ENCODE data around the gene FHOD3. TPM values are rescaled to one million over a fixed set of nuclear protein-coding genes. Genes with fewer than 3 reads are reported as not detected.

Gene FHOD3
- polyA plus RNA-seq, 1 donor from 2014 or later = not detected

DNA sequence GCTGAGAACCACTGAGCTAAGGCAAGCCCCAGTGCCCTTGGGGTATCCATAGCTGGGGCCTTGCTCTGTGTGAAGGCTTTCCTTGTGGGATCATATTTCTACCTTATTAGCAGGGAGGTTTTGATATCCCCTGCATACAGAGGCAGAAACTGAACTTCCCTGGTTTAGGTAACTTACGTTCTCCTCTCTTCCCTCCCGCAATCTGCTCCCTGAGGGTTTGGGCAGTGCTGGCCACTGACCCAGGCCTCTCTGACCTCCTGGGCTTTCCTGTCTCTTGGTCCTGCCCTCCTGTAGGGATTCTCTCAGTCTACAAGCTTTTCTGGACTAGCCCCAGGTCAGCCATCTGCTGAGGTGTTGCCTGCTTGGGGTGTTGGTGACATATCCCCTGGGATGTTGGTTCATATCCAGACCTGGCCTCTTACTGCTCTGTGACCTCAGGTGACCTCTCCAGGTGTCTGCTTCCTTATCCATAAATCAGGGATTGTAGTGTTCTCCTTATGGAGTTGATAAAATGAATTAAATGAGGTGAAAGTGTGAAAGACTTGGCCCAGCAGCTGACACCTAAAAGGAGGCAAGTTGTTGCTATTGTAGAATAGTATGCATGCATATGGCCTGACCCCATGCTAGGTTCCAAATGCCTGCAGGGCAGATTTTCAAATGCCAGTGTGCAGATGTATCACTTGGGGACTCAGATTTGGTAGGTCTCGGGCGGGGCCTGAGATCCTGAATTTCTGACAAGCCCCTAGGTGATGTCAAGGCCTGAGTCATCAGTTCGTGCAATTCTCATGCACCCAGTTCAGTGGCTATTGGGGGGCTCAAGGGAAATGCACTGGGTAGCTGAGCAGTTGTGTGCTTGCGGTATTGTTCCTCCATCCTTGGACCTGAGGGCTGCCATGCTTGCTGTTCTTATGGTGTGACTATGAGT is 106.6 kb downstream of the FHOD3 start:
- no peaks in the 10 kb centered on the region for H3K9me3 Mint-ChIP-seq
- H3K4me3 Mint-ChIP-seq = no peak overlapping the region
- H3K36me3 Mint-ChIP-seq = peaks cover 2% of the 10 kb centered on the region
- H3K27ac Mint-ChIP-seq = no peak overlapping the region
- no peaks in the 10 kb centered on the region for H3K4me1 Mint-ChIP-seq
- H3K27me3 Mint-ChIP-seq = peaks cover 4% of the 10 kb centered on the region

DNA sequence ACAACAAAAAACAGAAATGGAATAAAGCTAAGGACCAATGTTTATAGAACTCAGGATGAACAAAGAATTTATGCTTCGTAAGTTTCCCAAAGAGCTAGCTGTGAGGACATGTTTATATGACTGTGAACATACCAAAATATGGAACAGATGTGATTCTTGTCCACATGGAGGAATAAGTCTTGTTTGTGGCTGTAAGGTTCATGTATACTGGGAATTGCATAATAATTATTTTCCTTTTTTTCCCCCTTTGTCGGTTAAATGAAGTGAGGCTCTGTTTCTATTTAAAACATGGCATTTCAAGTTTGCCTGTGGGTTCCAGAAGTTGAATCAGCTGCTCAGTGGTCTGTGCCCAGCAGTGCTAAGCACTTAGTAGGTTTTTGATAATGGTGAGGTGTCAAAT is 108.1 kb downstream of the FHOD3 start:
- Mint-ChIP-seq H3K36me3 (no peaks in the 10 kb centered on the region), H3K4me1 (no peaks in the 10 kb centered on the region), H3K27ac (no peak overlapping the region), H3K9me3 (peaks cover 0 to 2% (median 0%) of the 10 kb centered on the region in 3 donors), H3K4me3 (no peak overlapping the region), H3K27me3 (peaks cover 2% of the 10 kb centered on the region)

DNA sequence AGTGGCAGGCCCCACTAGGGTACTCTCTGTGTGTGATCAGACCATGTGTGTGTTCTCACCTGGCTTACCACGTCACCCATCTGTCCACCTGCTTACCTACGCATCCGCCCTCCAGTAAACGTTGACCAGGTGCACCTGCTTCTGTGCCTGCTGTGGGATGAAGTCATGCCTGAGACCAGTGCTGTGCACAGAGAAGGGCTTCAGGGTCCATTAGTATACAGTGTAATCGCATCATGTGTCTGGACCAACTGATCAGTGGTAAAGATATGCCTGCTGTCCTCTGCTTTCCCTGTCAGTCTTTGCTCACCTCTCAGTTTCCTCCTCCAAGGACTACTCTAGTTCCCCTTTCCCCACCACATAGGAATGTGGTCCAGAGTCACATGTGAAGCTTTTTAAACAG is 109.3 kb downstream of the FHOD3 start:
- Mint-ChIP-seq H3K4me3 (no peak overlapping the region), H3K4me1 (no peaks in the 10 kb centered on the region), H3K27me3 (peaks cover 2% of the 10 kb centered on the region), H3K27ac (no peak overlapping the region), H3K9me3 (peaks cover 0 to 2% (median 0%) of the 10 kb centered on the region in 3 donors), H3K36me3 (no peaks in the 10 kb centered on the region)

DNA sequence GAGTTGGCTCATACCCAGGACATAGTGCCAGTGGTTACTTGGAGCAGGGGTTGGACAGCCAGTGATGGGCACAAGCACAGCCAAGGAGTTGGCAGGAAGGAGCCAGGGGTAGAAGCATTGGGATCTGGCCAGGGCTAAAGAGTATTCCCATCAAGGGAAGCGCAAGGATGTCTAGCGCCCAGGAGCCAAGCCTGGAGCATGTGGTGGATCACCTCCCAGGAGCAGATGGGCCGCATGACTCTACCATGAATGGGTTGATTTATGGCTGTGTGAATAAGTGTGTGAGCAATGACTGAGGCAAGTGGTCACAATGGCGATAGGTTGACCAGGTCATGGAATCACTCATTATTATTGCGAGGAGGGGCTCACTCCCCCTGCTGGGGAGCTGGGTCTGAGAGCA is 111.1 kb downstream of the FHOD3 start:
- H3K27ac Mint-ChIP-seq = no peak overlapping the region
- no peaks in the 10 kb centered on the region for H3K4me1 Mint-ChIP-seq
- peaks cover 2% of the 10 kb centered on the region for H3K27me3 Mint-ChIP-seq

GRCh38 chr18:36409779-36410178 is 112.3 kb downstream of the FHOD3 start:
- H3K4me3 Mint-ChIP-seq = no peak overlapping the region
- H3K4me1 Mint-ChIP-seq = no peaks in the 10 kb centered on the region
- no peak overlapping the region for H3K27ac Mint-ChIP-seq
- peaks cover 0 to 2% (median 0%) of the 10 kb centered on the region in 3 donors for H3K9me3 Mint-ChIP-seq
- H3K27me3 Mint-ChIP-seq = peaks cover 2% of the 10 kb centered on the region
- H3K36me3 Mint-ChIP-seq = no peaks in the 10 kb centered on the region

More for the DNA sequence above, 111.1 kb downstream of the FHOD3 start:
- H3K4me3 Mint-ChIP-seq = no peak overlapping the region
- no peaks in the 10 kb centered on the region for H3K36me3 Mint-ChIP-seq
- H3K9me3 Mint-ChIP-seq = peaks cover 0 to 2% (median 0%) of the 10 kb centered on the region in 3 donors

DNA sequence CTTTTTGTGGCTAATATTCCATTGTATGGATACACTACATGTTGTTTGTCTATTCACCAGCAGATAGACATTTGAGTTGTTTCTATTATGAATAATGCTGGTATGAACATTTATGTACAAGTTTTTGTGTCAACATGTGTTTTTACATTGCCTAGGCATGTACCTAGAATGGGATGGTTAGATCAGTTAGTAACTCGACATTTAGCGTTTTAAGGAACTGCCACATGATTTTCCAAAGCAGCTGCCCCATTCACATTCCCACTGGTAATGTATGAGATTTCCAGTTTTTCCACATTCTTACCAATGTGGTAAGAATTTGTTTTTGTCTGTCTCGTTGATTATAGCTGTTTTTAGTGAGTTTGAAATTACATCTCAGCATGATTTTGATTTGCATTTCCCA is 112.8 kb downstream of the FHOD3 start:
- Mint-ChIP-seq H3K27me3 (peaks cover 2% of the 10 kb centered on the region), H3K4me3 (no peak overlapping the region), H3K4me1 (no peaks in the 10 kb centered on the region), H3K27ac (no peak overlapping the region), H3K36me3 (no peaks in the 10 kb centered on the region), H3K9me3 (peaks cover 0 to 2% (median 0%) of the 10 kb centered on the region in 3 donors)

DNA sequence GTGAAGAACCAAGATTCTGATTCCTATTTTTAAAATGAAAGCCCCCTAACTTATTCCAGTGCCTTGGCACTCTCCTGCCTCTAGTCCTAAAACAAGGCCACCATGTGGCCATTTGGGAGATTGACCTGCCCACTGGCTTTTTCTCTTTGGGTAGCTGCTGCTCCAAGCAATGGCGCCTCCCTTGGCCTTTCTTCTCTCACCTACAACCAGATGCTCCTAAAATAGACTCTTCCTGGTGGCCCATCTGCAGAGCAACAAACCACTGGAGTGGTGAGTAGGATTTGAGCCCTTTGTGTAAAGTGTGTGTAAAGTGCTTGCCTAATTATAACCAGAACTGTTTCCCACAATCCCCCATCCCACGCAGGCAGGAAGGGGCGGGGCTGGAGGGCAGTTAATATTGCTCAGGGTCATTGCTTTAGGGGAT is 114.2 kb downstream of the FHOD3 start:
- Mint-ChIP-seq H3K36me3 (no peaks in the 10 kb centered on the region), H3K9me3 (peaks cover 0 to 2% (median 0%) of the 10 kb centered on the region in 3 donors), H3K4me1 (no peaks in the 10 kb centered on the region), H3K4me3 (no peak overlapping the region), H3K27ac (no peak overlapping the region), H3K27me3 (peaks cover 3% of the 10 kb centered on the region)

DNA sequence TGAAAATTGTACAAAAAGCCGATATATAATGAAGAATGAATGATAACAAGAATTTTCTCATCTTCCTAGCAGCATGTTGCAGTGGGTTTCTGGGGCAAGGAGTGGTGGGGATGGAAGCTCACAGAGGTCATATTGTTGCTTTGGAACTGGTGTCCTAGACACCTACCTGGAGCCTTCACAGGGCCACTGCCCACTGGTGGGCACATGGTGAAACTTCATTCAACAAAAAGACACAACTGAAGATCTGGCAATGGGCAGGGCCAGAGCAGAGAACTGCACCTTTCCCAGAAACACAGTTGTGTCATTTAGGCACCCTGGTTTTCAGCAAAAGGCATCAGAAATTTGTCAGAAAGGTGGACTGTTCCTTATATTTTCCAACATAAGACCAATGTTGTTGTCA is 115.3 kb downstream of the FHOD3 start:
- H3K4me3 Mint-ChIP-seq = no peak overlapping the region
- no peaks in the 10 kb centered on the region for H3K4me1 Mint-ChIP-seq
- no peak overlapping the region for H3K27ac Mint-ChIP-seq
- peaks cover 4% of the 10 kb centered on the region for H3K27me3 Mint-ChIP-seq
- H3K36me3 Mint-ChIP-seq = no peaks in the 10 kb centered on the region
- H3K9me3 Mint-ChIP-seq = peaks cover 0 to 3% (median 0%) of the 10 kb centered on the region in 3 donors

DNA sequence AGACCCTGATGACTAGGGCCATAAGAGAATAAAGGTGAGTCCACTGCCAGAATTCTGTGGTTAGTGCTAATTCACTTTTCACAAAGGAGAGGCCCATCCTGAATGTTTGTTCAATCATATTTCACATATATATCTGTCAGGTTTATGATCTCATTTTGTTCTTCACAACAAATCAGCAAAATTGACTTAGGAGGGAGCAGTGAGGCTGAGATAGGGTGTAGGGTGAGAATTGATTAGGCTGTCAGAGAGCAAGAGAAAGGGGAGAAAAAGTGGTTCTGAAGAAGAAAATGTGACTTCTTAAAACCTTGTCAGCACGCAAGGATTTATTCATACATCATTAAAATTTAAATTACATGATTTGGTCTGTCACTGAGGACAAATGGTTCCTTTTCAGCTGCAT is 117.7 kb downstream of the FHOD3 start:
- Mint-ChIP-seq H3K4me1 (no peaks in the 10 kb centered on the region), H3K27me3 (peaks cover 10% of the 10 kb centered on the region), H3K27ac (no peak overlapping the region), H3K4me3 (no peak overlapping the region), H3K36me3 (no peaks in the 10 kb centered on the region), H3K9me3 (peaks cover 0 to 1% (median 0%) of the 10 kb centered on the region in 3 donors)

DNA sequence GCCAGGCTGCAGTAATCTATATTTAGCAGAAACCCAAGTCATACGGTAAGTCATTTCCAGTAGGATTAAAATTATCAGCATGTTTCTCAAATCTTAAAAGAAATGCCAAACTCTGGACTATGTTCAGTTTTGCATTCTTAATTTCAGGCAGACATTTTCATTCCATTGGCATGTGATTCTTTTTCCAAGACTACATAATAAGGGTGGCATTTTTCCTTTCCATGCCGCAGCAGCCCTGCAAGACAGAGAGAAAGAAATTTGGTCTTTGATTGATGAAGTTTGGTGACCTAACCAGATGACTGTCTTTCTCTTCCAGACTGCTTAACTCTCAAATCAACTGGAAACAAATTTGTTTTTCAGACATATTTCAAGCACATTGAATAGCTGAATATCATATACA is 118.1 kb downstream of the FHOD3 start:
- peaks cover 12% of the 10 kb centered on the region for H3K27me3 Mint-ChIP-seq
- no peaks in the 10 kb centered on the region for H3K36me3 Mint-ChIP-seq
- H3K9me3 Mint-ChIP-seq = peaks cover 0 to 1% (median 0%) of the 10 kb centered on the region in 3 donors
- H3K4me3 Mint-ChIP-seq = no peak overlapping the region
- no peak overlapping the region for H3K27ac Mint-ChIP-seq
- H3K4me1 Mint-ChIP-seq = no peaks in the 10 kb centered on the region

DNA sequence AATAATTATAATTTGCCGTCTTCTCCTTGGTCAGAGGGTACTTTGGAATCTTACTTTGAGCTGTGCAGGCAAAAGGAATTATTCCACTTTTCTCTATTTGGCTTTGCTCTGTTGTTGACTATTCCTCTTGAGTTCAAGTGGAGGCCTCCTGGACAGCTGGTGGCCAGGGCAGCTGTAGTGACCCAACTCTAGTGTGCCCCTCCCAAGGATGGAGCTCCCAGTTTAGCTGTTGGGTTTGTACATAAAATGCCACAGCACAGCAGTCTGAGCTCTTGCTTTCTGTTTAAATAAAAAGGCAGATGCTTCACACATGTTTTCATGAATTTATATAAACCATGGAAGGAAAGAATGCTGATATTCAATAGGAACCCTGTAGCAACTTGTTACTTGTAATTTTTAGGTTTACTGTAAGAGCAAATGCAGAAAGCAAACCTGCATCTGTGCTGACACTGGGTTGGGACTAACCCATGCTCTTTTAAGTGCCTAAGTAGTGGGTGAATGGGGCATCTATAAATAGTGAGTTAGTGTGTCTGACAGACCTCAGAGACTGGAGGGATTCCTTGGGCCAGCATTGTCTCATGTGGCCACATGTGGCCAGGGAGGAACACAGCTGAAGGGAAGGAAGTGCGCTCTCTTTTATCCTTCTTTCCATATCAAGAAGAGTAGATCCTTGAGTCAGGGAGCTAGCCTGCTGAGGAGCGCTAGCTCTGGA is 121.8 kb downstream of the FHOD3 start:
- peaks cover 14% of the 10 kb centered on the region for H3K27me3 Mint-ChIP-seq
- H3K9me3 Mint-ChIP-seq = peaks cover 0 to 1% (median 0%) of the 10 kb centered on the region in 3 donors
- no peaks in the 10 kb centered on the region for H3K36me3 Mint-ChIP-seq
- H3K4me3 Mint-ChIP-seq = no peak overlapping the region
- no peaks in the 10 kb centered on the region for H3K4me1 Mint-ChIP-seq
- H3K27ac Mint-ChIP-seq = no peak overlapping the region

GRCh38 chr18:36419900-36420531 is 122.5 kb downstream of the FHOD3 start:
- Mint-ChIP-seq H3K9me3 (peaks cover 0 to 1% (median 0%) of the 10 kb centered on the region in 3 donors), H3K36me3 (no peaks in the 10 kb centered on the region), H3K27ac (no peak overlapping the region), H3K4me1 (no peaks in the 10 kb centered on the region), H3K27me3 (peaks cover 14% of the 10 kb centered on the region), H3K4me3 (no peak overlapping the region)

- no peak overlapping the region for H3K27ac Mint-ChIP-seq
- peaks cover 0 to 1% (median 0%) of the 10 kb centered on the region in 3 donors for H3K9me3 Mint-ChIP-seq
- H3K4me3 Mint-ChIP-seq = no peak overlapping the region
- H3K4me1 Mint-ChIP-seq = no peaks in the 10 kb centered on the region
- H3K36me3 Mint-ChIP-seq = no peaks in the 10 kb centered on the region
- peaks cover 14% of the 10 kb centered on the region for H3K27me3 Mint-ChIP-seq
Measured at GRCh38 chr18:36420826-36421225, 123.3 kb downstream of the FHOD3 start.

- no peaks in the 10 kb centered on the region for H3K4me1 Mint-ChIP-seq
- H3K4me3 Mint-ChIP-seq = no peak overlapping the region
- no peaks in the 10 kb centered on the region for H3K36me3 Mint-ChIP-seq
- H3K9me3 Mint-ChIP-seq = no peaks in the 10 kb centered on the region
- peaks cover 9% of the 10 kb centered on the region for H3K27me3 Mint-ChIP-seq
- H3K27ac Mint-ChIP-seq = no peak overlapping the region
Measured at GRCh38 chr18:36424741-36425142, 127.2 kb downstream of the FHOD3 start.

GRCh38 chr18:36427369-36427768 is 129.9 kb downstream of the FHOD3 start:
- H3K4me3 Mint-ChIP-seq = no peak overlapping the region
- peaks cover 2% of the 10 kb centered on the region for H3K27me3 Mint-ChIP-seq

More at GRCh38 chr18:36427369-36427768, 129.9 kb downstream of the FHOD3 start:
- no peak overlapping the region for H3K27ac Mint-ChIP-seq
- no peaks in the 10 kb centered on the region for H3K36me3 Mint-ChIP-seq
- H3K4me1 Mint-ChIP-seq = no peaks in the 10 kb centered on the region
- no peaks in the 10 kb centered on the region for H3K9me3 Mint-ChIP-seq
